ENCODE results near the gene PLEKHM2.

Gene PLEKHM2

DNA sequence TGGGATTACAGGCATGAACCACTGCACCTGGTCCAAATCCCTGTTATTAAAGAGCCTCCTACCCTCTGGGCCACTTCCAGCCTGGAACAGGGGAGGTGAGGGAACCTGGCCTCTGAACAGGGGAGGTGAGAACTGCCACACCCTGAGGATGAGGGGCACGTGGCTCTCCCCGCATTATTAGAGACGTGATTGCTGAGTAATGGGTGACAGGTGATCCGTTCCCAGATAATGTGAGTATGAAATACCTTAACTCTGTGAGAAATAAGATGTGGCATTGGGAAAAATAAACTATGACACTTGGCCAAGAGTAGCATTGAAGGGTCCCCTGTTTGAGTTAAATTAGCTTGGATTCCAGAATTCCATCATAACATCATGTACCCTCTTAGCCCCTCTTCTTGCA lies 38.3 kb downstream of the PLEKHM2 start:
- H3K36me3 ChIP-seq: peaks cover 97% of the 10 kb centered on the region
- peaks cover 3% of the 10 kb centered on the region for H3K4me1 ChIP-seq
- no peaks in the 10 kb centered on the region for H3K9me3 ChIP-seq
- no peaks in the 10 kb centered on the region for H3K27me3 ChIP-seq
- no peak overlapping the region for H3K4me3 ChIP-seq
- H3K4me2 ChIP-seq: no peak overlapping the region
- no peak for TF ChIP-seq Cebpa-rat (IDR thresholded peaks at IDR 0.05)
- H4K20me1 ChIP-seq: peaks cover 33% of the 10 kb centered on the region
- H3K9ac ChIP-seq: no peak overlapping the region
- H3K27ac ChIP-seq: no peak overlapping the region

DNA sequence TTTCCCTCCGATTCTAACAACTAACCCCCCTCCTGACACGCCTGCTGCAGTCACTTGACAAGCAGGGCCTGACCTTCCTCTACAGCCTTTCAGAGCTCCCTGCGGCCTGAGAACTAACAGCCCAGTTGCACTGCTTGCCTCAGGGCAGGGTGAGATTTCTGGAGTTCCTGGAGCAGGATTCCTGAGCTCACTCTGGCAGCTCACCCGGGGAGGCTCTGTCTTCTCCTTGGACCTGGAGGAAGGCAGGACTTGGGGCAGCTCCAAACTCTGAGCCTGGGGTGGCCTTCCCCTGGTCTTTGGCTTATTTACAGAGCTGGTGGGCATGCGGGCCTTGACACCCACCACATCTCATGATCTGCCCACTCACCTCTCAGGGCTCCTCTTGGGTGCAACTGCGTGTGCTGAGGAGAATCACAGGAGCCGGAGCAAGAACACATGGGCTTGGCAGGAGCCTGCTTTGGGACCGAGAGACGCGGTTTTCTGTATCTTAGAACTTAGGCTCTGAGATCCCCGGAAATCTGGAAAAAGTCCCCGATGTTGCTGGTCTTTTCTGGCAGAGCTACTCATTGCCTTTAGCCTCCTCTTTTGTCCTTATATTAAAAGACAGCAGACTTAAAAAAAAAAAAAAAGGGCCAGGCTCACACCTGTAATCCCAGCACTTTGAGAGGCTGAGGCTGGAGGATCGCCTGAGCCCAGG lies 38.9 kb downstream of the PLEKHM2 start:
- Histone ChIP-seq H3K4me1 (peaks cover 9% of the 10 kb centered on the region), H3K27ac (no peak overlapping the region), H3K9me3 (no peaks in the 10 kb centered on the region), H3K27me3 (no peaks in the 10 kb centered on the region), H3K4me2 (no peak overlapping the region), H3K4me3 (no peak overlapping the region), H3K36me3 (peaks cover 97% of the 10 kb centered on the region), H3K9ac (no peak overlapping the region), H4K20me1 (peaks cover 34% of the 10 kb centered on the region)
- TF ChIP-seq Cebpa-rat (IDR thresholded peaks at IDR 0.05): no peak

DNA sequence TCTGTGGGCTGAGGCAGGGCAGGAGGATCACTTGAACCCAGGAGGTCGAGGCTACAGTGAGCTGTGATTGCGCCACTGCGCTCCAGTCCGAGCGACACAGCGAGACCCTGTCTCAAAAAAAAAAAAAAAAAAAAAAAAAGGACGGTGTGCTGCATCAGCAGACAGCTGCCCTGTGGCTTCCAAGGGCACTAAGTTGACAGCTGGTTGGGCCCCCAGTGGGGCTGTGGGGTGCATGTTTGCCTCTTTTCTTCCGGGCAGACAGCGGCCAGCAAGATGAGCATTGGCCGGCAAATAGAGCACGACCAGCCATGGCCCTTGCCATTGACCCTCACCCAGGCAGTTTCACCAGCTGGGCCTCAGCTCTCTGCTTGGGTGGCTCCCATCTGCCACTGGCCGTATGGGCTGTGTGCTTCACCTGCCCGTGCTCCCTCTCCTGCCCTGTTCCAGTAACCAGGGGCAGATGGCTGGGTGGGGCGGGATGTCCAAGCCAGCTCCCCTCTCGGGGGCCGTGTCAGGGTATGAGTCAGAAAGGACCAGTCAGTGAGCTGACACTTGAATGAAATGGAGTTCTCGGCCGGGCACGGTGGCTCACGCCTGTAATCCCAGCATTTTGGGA lies 39.6 kb downstream of the PLEKHM2 start:
- Histone ChIP-seq H3K27ac (no peak overlapping the region), H3K9ac (no peak overlapping the region), H3K4me2 (no peak overlapping the region), H3K4me3 (no peak overlapping the region), H3K9me3 (no peaks in the 10 kb centered on the region), H3K4me1 (peaks cover 16% of the 10 kb centered on the region), H3K36me3 (peaks cover 99% of the 10 kb centered on the region), H3K27me3 (no peaks in the 10 kb centered on the region), H4K20me1 (peaks cover 39% of the 10 kb centered on the region)
- no peak for TF ChIP-seq Cebpa-rat (IDR thresholded peaks at IDR 0.05)

DNA sequence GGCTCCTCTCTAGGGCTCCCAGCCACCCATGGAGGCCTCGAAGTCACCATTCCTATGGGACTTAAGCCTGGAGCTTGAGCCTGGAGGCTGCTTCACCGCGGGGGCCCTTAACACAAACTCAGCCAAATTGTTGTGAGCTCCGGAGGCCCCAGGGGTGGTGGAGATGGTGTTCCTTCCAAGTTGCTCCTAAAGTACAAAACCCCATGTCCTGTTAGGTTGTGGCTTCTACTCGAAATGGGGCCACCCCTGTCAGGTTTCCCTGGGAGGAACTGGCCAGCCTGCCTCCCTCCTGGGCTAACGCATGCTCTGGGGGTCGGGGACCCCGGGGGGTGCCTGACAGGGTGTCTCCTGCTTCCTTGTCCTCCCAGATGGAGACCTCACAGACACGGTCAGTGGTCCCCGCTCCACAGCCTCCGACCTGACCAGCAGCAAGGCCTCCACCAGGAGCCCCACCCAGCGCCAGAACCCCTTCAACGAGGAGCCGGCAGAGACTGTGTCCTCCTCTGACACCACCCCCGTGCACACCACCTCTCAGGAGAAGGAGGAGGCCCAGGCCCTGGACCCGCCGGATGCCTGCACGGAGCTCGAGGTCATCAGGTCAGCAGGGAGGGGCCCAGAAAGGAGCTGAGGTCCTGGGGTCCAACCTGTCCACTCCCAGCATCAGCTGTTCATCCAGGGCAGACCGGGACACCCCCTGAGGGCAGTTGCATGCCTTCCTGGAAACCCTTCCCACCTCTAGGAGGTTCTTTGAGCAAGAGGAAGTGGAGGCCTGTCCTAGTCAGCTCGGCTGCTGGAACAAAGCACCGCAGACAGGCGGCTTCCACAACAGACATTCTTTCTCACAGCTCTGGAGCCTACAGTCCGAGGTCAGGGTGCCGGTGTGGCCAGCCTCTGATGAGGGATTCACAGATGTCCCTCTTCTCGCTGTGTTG lies 41.1 kb downstream of the PLEKHM2 start:
- Histone ChIP-seq H3K36me3 (peaks cover 97% of the 10 kb centered on the region), H3K27ac (no peak overlapping the region), H3K4me3 (no peak overlapping the region), H4K20me1 (peaks cover 32% of the 10 kb centered on the region), H3K4me1 (peaks cover 22% of the 10 kb centered on the region), H3K27me3 (no peaks in the 10 kb centered on the region), H3K9me3 (no peaks in the 10 kb centered on the region), H3K4me2 (no peak overlapping the region), H3K9ac (no peak overlapping the region)
- TF ChIP-seq Cebpa-rat (IDR thresholded peaks at IDR 0.05): no peak

DNA sequence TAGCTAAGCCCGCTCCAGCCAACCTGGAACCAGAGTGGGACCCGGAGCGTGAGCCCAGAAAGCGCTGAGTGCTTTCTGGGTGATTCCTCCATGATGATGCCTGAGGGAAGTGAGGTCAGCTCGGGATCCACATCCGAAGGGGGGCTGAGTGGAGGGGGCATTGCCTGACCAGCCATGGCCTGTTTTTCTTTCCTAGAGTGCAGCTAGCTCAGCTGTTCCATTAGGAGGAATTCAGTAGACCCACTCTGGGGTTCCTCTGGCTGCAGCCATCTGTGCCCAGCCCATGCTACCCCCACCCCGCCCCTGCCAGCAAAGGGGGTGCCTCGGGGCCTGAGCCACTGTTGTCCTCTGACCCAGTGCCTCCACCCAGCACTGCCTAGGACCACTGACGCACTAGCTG lies 42.4 kb downstream of the PLEKHM2 start:
- Histone ChIP-seq H3K27me3 (no peaks in the 10 kb centered on the region), H3K4me1 (peaks cover 22% of the 10 kb centered on the region), H3K9ac (no peak overlapping the region), H4K20me1 (peaks cover 40% of the 10 kb centered on the region), H3K4me3 (no peak overlapping the region), H3K36me3 (peaks cover 98% of the 10 kb centered on the region), H3K27ac (no peak overlapping the region), H3K9me3 (no peaks in the 10 kb centered on the region), H3K4me2 (no peak overlapping the region)
- no peak for TF ChIP-seq Cebpa-rat (IDR thresholded peaks at IDR 0.05)

DNA sequence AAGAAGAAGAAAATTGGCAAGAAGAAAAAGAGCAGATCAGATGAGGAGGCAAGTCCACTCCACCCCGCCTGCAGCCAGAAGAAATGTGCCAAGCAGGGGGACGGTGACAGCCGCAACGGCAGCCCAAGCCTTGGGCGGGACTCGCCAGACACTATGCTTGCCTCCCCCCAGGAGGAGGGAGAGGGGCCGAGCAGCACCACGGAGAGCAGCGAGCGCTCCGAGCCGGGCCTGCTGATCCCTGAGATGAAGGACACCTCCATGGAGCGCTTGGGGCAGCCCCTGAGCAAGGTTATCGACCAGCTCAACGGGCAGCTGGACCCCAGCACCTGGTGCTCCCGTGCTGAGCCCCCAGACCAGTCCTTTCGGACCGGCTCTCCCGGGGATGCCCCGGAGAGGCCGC lies 42.9 kb downstream of the PLEKHM2 start:
- no peak for TF ChIP-seq Cebpa-rat (IDR thresholded peaks at IDR 0.05)
- Histone ChIP-seq H3K4me1 (peaks cover 22% of the 10 kb centered on the region), H4K20me1 (peaks cover 35% of the 10 kb centered on the region)

DNA sequence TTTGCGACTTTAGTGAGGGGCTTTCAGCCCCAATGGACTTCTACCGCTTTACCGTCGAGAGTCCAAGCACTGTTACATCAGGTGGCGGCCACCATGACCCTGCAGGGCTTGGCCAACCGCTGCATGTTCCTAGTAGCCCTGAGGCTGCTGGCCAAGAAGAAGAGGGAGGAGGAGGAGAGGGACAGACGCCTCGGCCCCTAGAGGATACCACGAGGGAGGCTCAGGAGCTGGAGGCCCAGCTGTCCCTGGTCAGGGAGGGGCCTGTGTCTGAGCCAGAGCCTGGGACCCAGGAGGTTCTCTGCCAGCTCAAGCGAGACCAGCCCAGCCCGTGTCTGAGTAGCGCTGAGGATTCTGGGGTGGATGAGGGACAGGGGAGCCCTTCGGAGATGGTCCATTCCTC lies 43.3 kb downstream of the PLEKHM2 start:
- Histone ChIP-seq H3K4me3 (no peak overlapping the region), H3K4me1 (peaks cover 22% of the 10 kb centered on the region), H3K4me2 (no peak overlapping the region), H3K36me3 (peaks cover 98% of the 10 kb centered on the region), H3K9ac (no peak overlapping the region), H4K20me1 (peaks cover 35% of the 10 kb centered on the region), H3K9me3 (no peaks in the 10 kb centered on the region), H3K27me3 (no peaks in the 10 kb centered on the region), H3K27ac (no peak overlapping the region)
- TF ChIP-seq Cebpa-rat (IDR thresholded peaks at IDR 0.05): no peak

More for the DNA sequence above, 42.9 kb downstream of the PLEKHM2 start:
- Histone ChIP-seq H3K4me3 (no peak overlapping the region), H3K9me3 (no peaks in the 10 kb centered on the region), H3K36me3 (peaks cover 98% of the 10 kb centered on the region), H3K4me2 (no peak overlapping the region), H3K9ac (no peak overlapping the region), H3K27ac (no peak overlapping the region), H3K27me3 (no peaks in the 10 kb centered on the region)

DNA sequence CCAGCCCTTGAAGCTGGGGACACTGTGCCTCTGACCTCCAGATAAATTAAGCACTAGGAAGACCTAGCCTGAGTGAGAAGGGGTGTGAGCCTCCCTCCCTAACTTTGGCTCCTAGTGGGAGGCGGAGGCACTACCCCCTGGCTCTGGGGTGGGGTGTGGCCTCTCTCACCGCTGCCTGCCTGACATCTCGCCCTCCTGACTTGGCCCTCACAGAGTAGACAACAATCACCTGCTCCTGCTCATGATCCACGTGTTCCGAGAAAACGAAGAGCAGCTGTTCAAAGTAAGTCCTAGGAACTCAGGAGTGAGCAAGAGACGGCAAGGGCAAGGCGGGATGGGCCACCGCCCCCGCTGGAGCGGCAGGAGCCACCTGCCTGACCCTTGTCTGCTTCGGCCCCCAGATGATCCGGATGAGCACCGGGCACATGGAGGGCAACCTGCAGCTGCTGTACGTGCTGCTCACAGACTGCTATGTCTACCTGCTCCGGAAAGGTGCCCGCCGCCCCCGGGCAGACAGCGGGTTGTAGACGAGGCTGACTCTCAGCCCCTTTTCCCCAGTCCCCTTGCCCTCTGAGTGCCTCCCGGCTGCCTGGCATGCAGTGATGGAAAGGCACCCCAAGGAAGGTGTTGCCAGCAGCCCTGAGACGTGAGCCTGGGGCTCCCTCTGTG lies 43.9 kb downstream of the PLEKHM2 start:
- H3K4me2 ChIP-seq: peak overlapping the region; percentile 42
- H3K27me3 ChIP-seq: no peaks in the 10 kb centered on the region
- peaks cover 98% of the 10 kb centered on the region for H3K36me3 ChIP-seq
- H3K27ac ChIP-seq: no peak overlapping the region
- peaks cover 22% of the 10 kb centered on the region for H3K4me1 ChIP-seq
- no peak overlapping the region for H3K4me3 ChIP-seq
- no peaks in the 10 kb centered on the region for H3K9me3 ChIP-seq
- H4K20me1 ChIP-seq: peaks cover 35% of the 10 kb centered on the region
- no peak for TF ChIP-seq Cebpa-rat (IDR thresholded peaks at IDR 0.05)
- H3K9ac ChIP-seq: peak overlapping the region; percentile 29; the same call in 1 of the 2 replicates

DNA sequence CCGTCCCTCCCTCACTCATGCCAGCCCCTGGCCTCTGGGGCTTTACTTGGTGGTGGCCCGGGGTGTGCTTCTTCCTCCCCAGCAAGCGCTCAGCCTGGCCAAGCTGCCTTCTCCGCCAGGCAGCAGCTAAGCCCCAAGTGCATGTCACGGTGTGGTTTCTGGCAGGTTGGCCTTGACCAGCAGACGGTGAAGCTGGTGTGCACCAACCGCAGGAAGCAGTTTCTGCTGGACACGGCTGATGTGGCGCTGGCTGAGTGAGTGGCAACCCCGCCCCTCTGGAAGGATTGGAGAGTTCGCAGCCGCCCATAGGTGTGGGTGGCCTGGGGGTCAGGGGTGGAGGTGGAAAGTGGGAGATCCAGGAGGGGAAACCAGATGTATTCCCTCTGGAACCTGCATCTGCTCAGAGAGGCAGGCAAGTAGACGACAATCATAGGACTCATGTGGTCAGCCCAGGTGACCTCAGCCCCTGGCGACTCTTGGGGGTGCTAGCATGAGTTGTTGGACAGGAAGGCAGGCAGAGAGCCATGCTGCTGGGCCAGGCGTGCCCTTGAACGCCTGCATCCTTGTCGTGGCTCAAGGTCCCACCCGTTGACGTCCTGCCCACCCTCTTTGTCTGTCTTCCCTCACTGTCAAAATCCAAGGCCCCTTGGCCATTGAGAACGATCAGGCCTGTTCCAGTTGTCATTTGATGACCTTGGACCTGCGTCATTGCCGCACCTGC lies 45.0 kb downstream of the PLEKHM2 start:
- Histone ChIP-seq H3K36me3 (peaks cover 98% of the 10 kb centered on the region), H3K27me3 (no peaks in the 10 kb centered on the region), H4K20me1 (peaks cover 35% of the 10 kb centered on the region), H3K9ac (no peak overlapping the region), H3K4me3 (no peak overlapping the region), H3K4me2 (peak overlapping the region; percentile 42), H3K27ac (0 out of 2 replicates have a peak overlapping the region, but pooled peaks have one; percentile 16), H3K9me3 (no peaks in the 10 kb centered on the region), H3K4me1 (peaks cover 22% of the 10 kb centered on the region)
- TF ChIP-seq Cebpa-rat (IDR thresholded peaks at IDR 0.05): no peak
